HepG2 (cell line): ENCODE results near the gene ECT2. TPM values are rescaled to one million over a fixed set of nuclear protein-coding genes. Genes with fewer than 3 reads are reported as not detected.

Source experiments
- ATF6 ChIP-seq: sonication (generic); formaldehyde crosslinking; conservative IDR thresholded peaks from 2 replicates; pipeline ENCODE4 v1.4.0; 2020; ENCODE audit warnings: missing genetic modification reagents
- CREM ChIP-seq, 2 experiments: sonication (generic) in 1 of 2; formaldehyde crosslinking in 1 of 2; IDR thresholded peaks; 2 replicates each; pipeline versions ENCODE4 v1.4.0 to v1.6.1; 2016 to 2020; ENCODE audit warnings: antibody characterized with exemption in 1 of 2, mild to moderate bottlenecking in 1 of 2, missing genetic modification reagents in 1 of 2
- HMGXB3 ChIP-seq: sonication (generic); formaldehyde crosslinking; IDR thresholded peaks from 2 replicates; pipeline ENCODE4 v1.4.0; 2020; ENCODE audit warnings: missing genetic modification reagents, borderline replicate concordance
- HOMEZ ChIP-seq: IDR thresholded peaks from 2 replicates; pipeline ENCODE4 v1.6.1; 2016; ENCODE audit warnings: low read depth
- IKZF5 ChIP-seq: IDR thresholded peaks from 2 replicates; pipeline ENCODE4 v1.6.1; 2018; ENCODE audit warnings: missing genetic modification reagents, mild to moderate bottlenecking, missing compliant biosample characterization
- KAT7 ChIP-seq: IDR thresholded peaks from 2 replicates; pipeline ENCODE4 v1.6.1; 2018; ENCODE audit warnings: borderline replicate concordance, missing compliant biosample characterization
- KLF9 ChIP-seq: IDR thresholded peaks from 2 replicates; pipeline ENCODE4 v1.6.1; 2016; ENCODE audit warnings: low read depth
- POLR2A ChIP-seq, 2 experiments: IDR thresholded peaks; 2 replicates each; pipeline ENCODE4 v1.6.1; 2011; ENCODE audit warnings: low read depth in 2 of 2, low read length in 2 of 2, mild to moderate bottlenecking in 1 of 2, moderate library complexity in 1 of 2; ENCODE audit not compliant: insufficient read depth in 1 of 2
- SOX6 ChIP-seq, 2 experiments: fragments of 450-650 bp in 1 of 2; sonication (generic) in 1 of 2; formaldehyde crosslinking in 1 of 2; IDR thresholded peaks; 2 replicates each; pipeline versions ENCODE4 v1.4.0 to v1.6.1; 2017 to 2020; ENCODE audit warnings: antibody characterized with exemption in 1 of 2, mild to moderate bottlenecking in 1 of 2, missing genetic modification reagents in 1 of 2
- ZBTB38 ChIP-seq: sonication (generic); formaldehyde crosslinking; IDR thresholded peaks from 2 replicates; pipeline ENCODE4 v1.5.1; 2020; ENCODE audit warnings: mild to moderate bottlenecking, missing genetic modification reagents
- ZMYM2 ChIP-seq: sonication (generic); formaldehyde crosslinking; IDR thresholded peaks from 2 replicates; pipeline ENCODE4 v1.8.0; 2022; ENCODE audit warnings: mild to moderate bottlenecking, missing genetic modification reagents
- ZNF574 ChIP-seq: sonication (generic); formaldehyde crosslinking; IDR thresholded peaks from 2 replicates; pipeline ENCODE4 v1.4.0; 2020; ENCODE audit warnings: missing genetic modification reagents
- ZNF576 ChIP-seq: sonication (generic); formaldehyde crosslinking; IDR thresholded peaks from 2 replicates; pipeline ENCODE4 v1.4.0; 2020; ENCODE audit warnings: mild to moderate bottlenecking, missing genetic modification reagents
- ZNF781 ChIP-seq: sonication (generic); formaldehyde crosslinking; IDR thresholded peaks from 2 replicates; pipeline ENCODE4 v1.5.1; 2020; ENCODE audit warnings: borderline replicate concordance, mild to moderate bottlenecking, missing genetic modification reagents; ENCODE audit errors: not compliant biosample characterization
- ZNF841 ChIP-seq: sonication (generic); formaldehyde crosslinking; IDR thresholded peaks from 2 replicates; pipeline ENCODE4 v1.8.1; 2023; ENCODE audit warnings: missing genetic modification reagents, borderline replicate concordance
- polyA plus RNA-seq, 8 experiments: library from polyadenylated mRNA; depleted of rRNA in 3 of 8; stranded (reverse) in 7 of 8; unstranded in 1 of 8; fragments of >200 nt; fragmentation: Illumina TruSeq in 4 of 8; extraction: Trizol in 4 of 8; gene quantifications; 2 replicates each; pipeline versions ENCODE4 v1.2.1 to v1.2.3, GENCODE V29; 2011 to 2016; ENCODE audit warnings: low read depth in 4 of 8, missing spikeins in 1 of 8, mixed read lengths in 1 of 8; ENCODE audit not compliant: insufficient read depth in 1 of 8
- total RNA-seq, 5 experiments: library from RNA; depleted of rRNA; stranded (reverse); fragments of >200 nt; fragmentation: Illumina TruSeq; extraction: Trizol; gene quantifications; 2 replicates each; pipeline ENCODE4 v1.2.3, GENCODE V29; 2016; ENCODE audit warnings: low read depth in 1 of 5

The ECT2 gene
- total and polyA plus RNA-seq, 2 of the 13 experiments (the other 11 are each of a cell fraction or from before 2014, with no cell fraction given), result 21.6 to 52.0 TPM

GRCh38 chr3:172710664-172711453 lies 39.7 kb upstream of the ECT2 start, which contains the start of gene NCEH1 (continued):
- TF ChIP-seq IKZF5 (CRISPR knock-in tag) (peak; percentile 56; the same call in 1 of the 2 replicates), ZNF781 (CRISPR knock-in tag) (peak; percentile 88), ZNF574 (CRISPR knock-in tag) (peak; percentile 93), ZNF841 (CRISPR knock-in tag) (no peak), KAT7 (CRISPR knock-in tag) (peak; percentile 46; the same call in 1 of the 2 replicates), KLF9 (CRISPR knock-in tag) (0 out of 2 replicates have a peak, but pooled peaks have one; percentile 80), ZMYM2 (CRISPR knock-in tag) (0 out of 2 replicates have a peak, but pooled peaks have one; percentile 55), CREM (IDR thresholded peaks at IDR 0.05) (peak; percentile 59; the same call in 1 of the 2 replicates), CREM (CRISPR knock-in tag; IDR thresholded peaks at IDR 0.05) (no peak), ATF6 (CRISPR knock-in tag) (no peak), HOMEZ (CRISPR knock-in tag) (peak; percentile 90), HMGXB3 (peak; percentile 92), ZNF576 (peak; percentile 42; the same call in 1 of the 2 replicates), SOX6 (IDR thresholded peaks at IDR 0.05) (no peak), SOX6 (CRISPR knock-in tag; IDR thresholded peaks at IDR 0.05) (peak; percentile 84), POLR2A (IDR thresholded peaks at IDR 0.05; ENCODE audit: insufficient read depth in 1 of 2, low read depth in 2 of 2, low read length in 2 of 2) (peak; percentile 93 to 97), ZBTB38 (CRISPR knock-in tag) (peak; percentile 86)
